ENCODE results near the gene RAB11A.
A peak's percentile ranks its signal among the peaks of the same experiment; 100 is the strongest.

RAB11A gene

GRCh38 chr15:65920825-65921309, 51.6 kb downstream of the RAB11A start:
- peak; percentile 83 for DNase-seq (ENCODE audit: low read depth)
- TF ChIP-seq, protein P1, sequence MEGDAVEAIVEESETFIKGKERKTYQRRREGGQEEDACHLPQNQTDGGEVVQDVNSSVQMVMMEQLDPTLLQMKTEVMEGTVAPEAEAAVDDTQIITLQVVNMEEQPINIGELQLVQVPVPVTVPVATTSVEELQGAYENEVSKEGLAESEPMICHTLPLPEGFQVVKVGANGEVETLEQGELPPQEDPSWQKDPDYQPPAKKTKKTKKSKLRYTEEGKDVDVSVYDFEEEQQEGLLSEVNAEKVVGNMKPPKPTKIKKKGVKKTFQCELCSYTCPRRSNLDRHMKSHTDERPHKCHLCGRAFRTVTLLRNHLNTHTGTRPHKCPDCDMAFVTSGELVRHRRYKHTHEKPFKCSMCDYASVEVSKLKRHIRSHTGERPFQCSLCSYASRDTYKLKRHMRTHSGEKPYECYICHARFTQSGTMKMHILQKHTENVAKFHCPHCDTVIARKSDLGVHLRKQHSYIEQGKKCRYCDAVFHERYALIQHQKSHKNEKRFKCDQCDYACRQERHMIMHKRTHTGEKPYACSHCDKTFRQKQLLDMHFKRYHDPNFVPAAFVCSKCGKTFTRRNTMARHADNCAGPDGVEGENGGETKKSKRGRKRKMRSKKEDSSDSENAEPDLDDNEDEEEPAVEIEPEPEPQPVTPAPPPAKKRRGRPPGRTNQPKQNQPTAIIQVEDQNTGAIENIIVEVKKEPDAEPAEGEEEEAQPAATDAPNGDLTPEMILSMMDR (IDR thresholded peaks at IDR 0.05; ENCODE audit: insufficient read depth, low read depth, low read length, missing control alignments) = no peak
- H3K4me3 ChIP-seq (ENCODE audit: low read depth, low read length) = no peak overlapping the region

GRCh38 chr15:65921780-65922179, 52.5 kb downstream of the RAB11A start:
- peak; percentile 58 for DNase-seq (ENCODE audit: low read depth)
- TF ChIP-seq, protein P1 (IDR thresholded peaks at IDR 0.05; ENCODE audit: insufficient read depth, low read depth, low read length, missing control alignments) = no peak
- no peak overlapping the region for H3K4me3 ChIP-seq (ENCODE audit: low read depth, low read length)

DNA sequence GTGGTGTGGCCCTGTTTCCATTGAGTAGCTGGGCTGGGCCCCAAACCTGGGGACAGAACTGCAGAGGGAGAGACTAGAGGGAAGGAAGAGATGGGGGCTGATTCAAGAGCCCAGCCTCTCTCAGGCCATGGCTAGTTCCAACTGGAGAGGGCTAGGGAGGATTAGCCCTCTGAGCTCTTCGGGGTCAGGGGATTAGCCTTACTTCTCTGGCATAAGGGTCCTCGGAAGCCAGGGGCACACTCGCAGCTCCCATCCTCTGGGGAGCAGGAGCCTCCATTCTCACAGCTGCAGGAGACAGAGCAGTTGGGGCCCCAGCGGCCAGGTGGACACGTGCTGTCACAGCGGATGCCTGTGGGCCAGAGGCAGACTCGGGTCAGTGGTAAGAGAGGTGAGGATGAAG, 53.3 kb downstream of the RAB11A start:
- DNase-seq (ENCODE audit: low read depth) = no peak
- TF ChIP-seq, protein P1 (IDR thresholded peaks at IDR 0.05; ENCODE audit: insufficient read depth, low read depth, low read length, missing control alignments) = no peak

GRCh38 chr15:65923264-65923663, 54.0 kb downstream of the RAB11A start:
- DNase-seq (ENCODE audit: low read depth) = no peak
- H3K4me3 ChIP-seq (ENCODE audit: low read depth, low read length) = no peak overlapping the region
- TF ChIP-seq, protein P1 (IDR thresholded peaks at IDR 0.05; ENCODE audit: insufficient read depth, low read depth, low read length, missing control alignments) = no peak

More for the DNA sequence above, 53.3 kb downstream of the RAB11A start:
- H3K4me3 ChIP-seq (ENCODE audit: low read depth, low read length) = no peak overlapping the region

GRCh38 chr15:65924004-65924403, 54.7 kb downstream of the RAB11A start:
- TF ChIP-seq, protein P1 (IDR thresholded peaks at IDR 0.05; ENCODE audit: insufficient read depth, low read depth, low read length, missing control alignments) = no peak
- no peak overlapping the region for H3K4me3 ChIP-seq (ENCODE audit: low read depth, low read length)
- no peak for DNase-seq (ENCODE audit: low read depth)

GRCh38 chr15:65925338-65925737, 56.0 kb downstream of the RAB11A start:
- no peak for DNase-seq (ENCODE audit: low read depth)
- TF ChIP-seq, protein P1 (IDR thresholded peaks at IDR 0.05; ENCODE audit: insufficient read depth, low read depth, low read length, missing control alignments) = no peak
- no peak overlapping the region for H3K4me3 ChIP-seq (ENCODE audit: low read depth, low read length)

DNA sequence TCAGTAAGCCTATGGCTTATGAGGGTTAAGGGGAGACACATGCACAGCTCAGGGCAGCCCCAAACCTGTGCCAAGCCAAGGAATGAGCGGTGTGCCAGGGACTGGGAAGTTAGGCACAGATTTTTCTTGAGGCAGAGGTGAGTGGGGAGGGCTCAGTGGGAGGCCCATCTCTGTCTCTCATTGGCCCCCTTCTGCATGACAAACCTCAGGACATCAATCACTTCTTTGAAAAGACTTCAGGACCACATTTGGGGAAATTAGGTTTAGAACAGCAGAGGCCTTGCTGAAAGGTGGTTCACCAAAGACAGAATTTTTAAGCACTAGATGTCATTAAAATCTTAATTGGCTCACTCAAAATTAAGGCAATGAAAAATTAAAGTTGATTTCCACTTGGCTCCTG, 57.2 kb downstream of the RAB11A start:
- no peak for DNase-seq (ENCODE audit: low read depth)
- H3K4me3 ChIP-seq (ENCODE audit: low read depth, low read length) = no peak overlapping the region
- TF ChIP-seq, protein P1 (IDR thresholded peaks at IDR 0.05; ENCODE audit: insufficient read depth, low read depth, low read length, missing control alignments) = no peak

Measured in GM12865 (cell line).